NCI-H69 (cell line): ENCODE results near the gene EML1.

Source experiments
- DNase-seq: peaks from one replicate; lab custom pipeline; 2025; lab: John Stamatoyannopoulos, UW

The EML1 gene

GRCh38 chr14:99937475-99938244, 144.4 kb downstream of the EML1 start:
- no peak for DNase-seq

GRCh38 chr14:99938376-99938775, 145.2 kb downstream of the EML1 start:
- DNase-seq: no peak

- no peak for DNase-seq
Measured at GRCh38 chr14:99938896-99939295, 145.7 kb downstream of the EML1 start.

GRCh38 chr14:99939421-99939820, 146.2 kb downstream of the EML1 start:
- no peak for DNase-seq

- no peak for DNase-seq
Measured at GRCh38 chr14:99940064-99940463, 146.9 kb downstream of the EML1 start.

- no peak for DNase-seq
Measured at GRCh38 chr14:99941211-99941610, 148.0 kb downstream of the EML1 start.

GRCh38 chr14:99943620-99944019, 150.4 kb downstream of the EML1 start:
- DNase-seq: no peak

GRCh38 chr14:99944241-99944651, 151.0 kb downstream of the EML1 start:
- DNase-seq: no peak

GRCh38 chr14:99945732-99946651, 152.8 kb downstream of the EML1 start:
- peak; percentile 33 for DNase-seq

GRCh38 chr14:99946652-99947489, 153.7 kb downstream of the EML1 start:
- DNase-seq: peak; percentile 64

- no peak for DNase-seq
Measured at GRCh38 chr14:99947695-99948094, 154.5 kb downstream of the EML1 start.

- DNase-seq: peak; percentile 33
Measured at GRCh38 chr14:99949011-99949732, 156.0 kb downstream of the EML1 start.

- DNase-seq: no peak
Measured at GRCh38 chr14:99950181-99950580, 157.0 kb downstream of the EML1 start.

GRCh38 chr14:99951085-99951484, 157.9 kb downstream of the EML1 start:
- no peak for DNase-seq

- no peak for DNase-seq
Measured at GRCh38 chr14:99952039-99952438, 158.8 kb downstream of the EML1 start.

GRCh38 chr14:99952453-99952852, 159.2 kb downstream of the EML1 start:
- DNase-seq: no peak

- DNase-seq: no peak
Measured at GRCh38 chr14:99955826-99956455, 162.7 kb downstream of the EML1 start.

GRCh38 chr14:99958380-99958779, 165.2 kb downstream of the EML1 start:
- DNase-seq: no peak

GRCh38 chr14:99961826-99962518, 168.8 kb downstream of the EML1 start:
- no peak for DNase-seq

- DNase-seq: no peak
Measured at GRCh38 chr14:99964979-99965378, 171.8 kb downstream of the EML1 start.
